H7 (cell line): Measurements from ENCODE around the gene FAM131B. TPM values are rescaled to one million over a fixed set of nuclear protein-coding genes. Genes with fewer than 3 reads are reported as not detected.
A peak's percentile ranks its signal among the peaks of the same experiment; 100 is the strongest.

ENCODE experiments used
- DNase-seq: peaks from one replicate; pipeline ENCODE4 v3.0.0; 2012
- H3K27me3 ChIP-seq: 2 replicates; pipeline ENCODE4 v1.6.0; 2011; ENCODE audit warnings: mild to moderate bottlenecking, low read length; ENCODE audit not compliant: control insufficient read depth, insufficient read depth
- H3K36me3 ChIP-seq: replicated peaks from 2 replicates; pipeline ENCODE4 v1.5.1; 2011; ENCODE audit warnings: low read length; ENCODE audit not compliant: control insufficient read depth, insufficient read depth
- H3K4me3 ChIP-seq: 2 replicates; pipeline ENCODE4 v1.5.1; 2011; ENCODE audit warnings: low read depth, mild to moderate bottlenecking, control low read depth, low read length, moderate library complexity; ENCODE audit not compliant: insufficient read depth
- total RNA-seq: library from RNA; depleted of rRNA; stranded (reverse); fragments of >200 nt; shearing (Covaris generic); gene quantifications from 2 replicates; pipeline ENCODE4 v1.2.3, GENCODE V29; 2014

The FAM131B gene
- total RNA-seq, 1 experiment from 2014 or later: 11.9 TPM

GRCh38 chr7:143363016-143363937 lies 764 bp upstream of the FAM131B start:
- H3K27me3 ChIP-seq: peaks cover 18% of the 10 kb centered on the region

GRCh38 chr7:143361552-143362130 lies 872 bp downstream of the FAM131B start:
- H3K4me3 ChIP-seq: peak overlapping the region; percentile 69
- H3K27me3 ChIP-seq: peaks cover 18% of the 10 kb centered on the region
- peak; percentile 94 for DNase-seq
- no peaks in the 10 kb centered on the region; the same call in 1 of the 2 replicates for H3K36me3 ChIP-seq

More at GRCh38 chr7:143363016-143363937, 764 bp upstream of the FAM131B start:
- no peak for DNase-seq
- Histone ChIP-seq H3K36me3 (no peaks in the 10 kb centered on the region; the same call in 1 of the 2 replicates), H3K4me3 (peak overlapping the region; percentile 69)

- Histone ChIP-seq H3K4me3 (peak overlapping the region; percentile 69), H3K36me3 (peaks cover 5% of the 10 kb centered on the region), H3K27me3 (peaks cover 18% of the 10 kb centered on the region)
- DNase-seq: peak; percentile 92
Observed at GRCh38 chr7:143360788-143361551, 1.5 kb downstream of the FAM131B start.

- peaks cover 18% of the 10 kb centered on the region for H3K27me3 ChIP-seq
- no peak for DNase-seq
- H3K36me3 ChIP-seq: peaks cover 6% of the 10 kb centered on the region
- H3K4me3 ChIP-seq: no peak overlapping the region
Observed at GRCh38 chr7:143359771-143360353, 2.7 kb downstream of the FAM131B start.

- H3K36me3 ChIP-seq: peaks cover 6% of the 10 kb centered on the region
- no peak overlapping the region for H3K4me3 ChIP-seq
- H3K27me3 ChIP-seq: peaks cover 12% of the 10 kb centered on the region
- DNase-seq: no peak
Observed at GRCh38 chr7:143358626-143359025, 3.9 kb downstream of the FAM131B start.

- Histone ChIP-seq H3K4me3 (no peak overlapping the region), H3K36me3 (peaks cover 6% of the 10 kb centered on the region), H3K27me3 (peaks cover 4% of the 10 kb centered on the region; the same call in 1 of the 2 replicates)
- DNase-seq: no peak
Observed at GRCh38 chr7:143356414-143357050, 6.0 kb downstream of the FAM131B start.

GRCh38 chr7:143355450-143356385 lies 6.8 kb downstream of the FAM131B start:
- Histone ChIP-seq H3K36me3 (peaks cover 6% of the 10 kb centered on the region), H3K27me3 (peaks cover 3% of the 10 kb centered on the region; the same call in 1 of the 2 replicates), H3K4me3 (no peak overlapping the region)
- DNase-seq: peak; percentile 78

- Histone ChIP-seq H3K36me3 (peaks cover 6% of the 10 kb centered on the region), H3K27me3 (no peaks in the 10 kb centered on the region), H3K4me3 (no peak overlapping the region)
- DNase-seq: no peak
Observed at GRCh38 chr7:143354965-143355364, 7.5 kb downstream of the FAM131B start.

- Histone ChIP-seq H3K36me3 (peaks cover 6% of the 10 kb centered on the region), H3K4me3 (no peak overlapping the region), H3K27me3 (no peaks in the 10 kb centered on the region)
- DNase-seq: no peak
Observed at GRCh38 chr7:143354376-143354775, 8.1 kb downstream of the FAM131B start.

- Histone ChIP-seq H3K27me3 (no peaks in the 10 kb centered on the region; the same call in 1 of the 2 replicates), H3K4me3 (no peak overlapping the region), H3K36me3 (peaks cover 6% of the 10 kb centered on the region)
- DNase-seq: no peak
Observed at GRCh38 chr7:143352531-143353002, 9.9 kb downstream of the FAM131B start.

GRCh38 chr7:143351574-143351973 lies 10.9 kb downstream of the FAM131B start:
- Histone ChIP-seq H3K27me3 (peaks cover 1% of the 10 kb centered on the region; the same call in 1 of the 2 replicates), H3K36me3 (peaks cover 6% of the 10 kb centered on the region), H3K4me3 (no peak overlapping the region)
- no peak for DNase-seq

GRCh38 chr7:143351060-143351459 lies 11.5 kb downstream of the FAM131B start:
- Histone ChIP-seq H3K27me3 (peaks cover 5% of the 10 kb centered on the region; the same call in 1 of the 2 replicates), H3K36me3 (peaks cover 2% of the 10 kb centered on the region), H3K4me3 (no peak overlapping the region)
- no peak for DNase-seq

GRCh38 chr7:143347950-143348349 lies 14.6 kb downstream of the FAM131B start:
- no peaks in the 10 kb centered on the region for H3K36me3 ChIP-seq
- H3K4me3 ChIP-seq: no peak overlapping the region
- DNase-seq: no peak
- H3K27me3 ChIP-seq: peaks cover 11% of the 10 kb centered on the region; the same call in 1 of the 2 replicates
